ENCODE data around the gene SH3PXD2A.

GRCh38 chr10:103723557-103723956 lies 131.8 kb downstream of the SH3PXD2A start:
- TF ChIP-seq, protein P1, sequence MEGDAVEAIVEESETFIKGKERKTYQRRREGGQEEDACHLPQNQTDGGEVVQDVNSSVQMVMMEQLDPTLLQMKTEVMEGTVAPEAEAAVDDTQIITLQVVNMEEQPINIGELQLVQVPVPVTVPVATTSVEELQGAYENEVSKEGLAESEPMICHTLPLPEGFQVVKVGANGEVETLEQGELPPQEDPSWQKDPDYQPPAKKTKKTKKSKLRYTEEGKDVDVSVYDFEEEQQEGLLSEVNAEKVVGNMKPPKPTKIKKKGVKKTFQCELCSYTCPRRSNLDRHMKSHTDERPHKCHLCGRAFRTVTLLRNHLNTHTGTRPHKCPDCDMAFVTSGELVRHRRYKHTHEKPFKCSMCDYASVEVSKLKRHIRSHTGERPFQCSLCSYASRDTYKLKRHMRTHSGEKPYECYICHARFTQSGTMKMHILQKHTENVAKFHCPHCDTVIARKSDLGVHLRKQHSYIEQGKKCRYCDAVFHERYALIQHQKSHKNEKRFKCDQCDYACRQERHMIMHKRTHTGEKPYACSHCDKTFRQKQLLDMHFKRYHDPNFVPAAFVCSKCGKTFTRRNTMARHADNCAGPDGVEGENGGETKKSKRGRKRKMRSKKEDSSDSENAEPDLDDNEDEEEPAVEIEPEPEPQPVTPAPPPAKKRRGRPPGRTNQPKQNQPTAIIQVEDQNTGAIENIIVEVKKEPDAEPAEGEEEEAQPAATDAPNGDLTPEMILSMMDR (IDR thresholded peaks at IDR 0.05), result no peak
- TF ChIP-seq POLR2AphosphoS5 (IDR thresholded peaks at IDR 0.05), result no peak
